CD4-positive, alpha-beta T cell treated with Interleukin-21 for 1 hour (primary cell): Measurements from ENCODE around the gene SPATA13.

Experiments used
- DNase-seq: peaks from one replicate; pipeline ENCODE4 v3.0.0-alpha.2; 2020

The SPATA13 gene

GRCh38 chr13:24168392-24168750, 7.9 kb downstream of the SPATA13 start:
- no peak for DNase-seq

DNA sequence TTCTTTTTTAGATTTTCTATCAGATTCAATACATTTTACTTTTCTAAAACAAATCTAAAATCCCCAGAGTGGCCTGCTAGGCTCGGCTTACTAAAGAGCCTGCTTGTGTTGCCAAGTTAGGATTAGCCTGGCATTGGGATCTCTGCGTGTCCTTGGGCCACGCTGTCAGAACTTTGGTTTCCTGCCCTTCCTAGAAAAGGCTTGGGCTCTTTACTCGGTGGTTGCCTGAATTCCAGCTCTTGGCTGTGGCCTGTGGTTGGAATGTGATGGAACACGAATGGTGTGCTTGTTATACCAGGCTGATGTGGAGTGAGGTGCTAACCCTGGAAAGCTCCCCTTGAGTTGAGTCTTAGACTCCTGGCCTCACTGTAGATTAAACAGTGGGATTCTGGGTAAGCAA, 8.5 kb downstream of the SPATA13 start:
- DNase-seq, result no peak

DNA sequence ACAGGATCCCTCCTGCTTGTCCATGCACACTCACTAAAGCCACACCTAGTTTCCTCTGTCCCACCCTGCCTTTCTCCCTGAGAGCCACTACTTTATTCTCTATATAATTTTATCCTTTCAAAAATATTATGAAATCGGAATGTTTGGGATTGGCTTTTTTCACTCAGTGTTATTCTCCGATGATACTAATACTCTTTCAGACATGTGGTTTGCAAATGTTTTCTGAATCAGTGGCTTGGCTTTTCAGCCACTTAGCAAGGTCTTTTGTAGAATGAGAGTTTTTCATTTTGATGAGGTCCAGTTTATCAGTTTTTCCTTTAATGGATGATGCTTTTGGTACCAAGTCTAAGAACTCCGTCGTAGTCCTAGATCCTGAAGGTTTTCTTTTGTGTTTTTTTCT, 11.6 kb downstream of the SPATA13 start:
- no peak for DNase-seq

DNA sequence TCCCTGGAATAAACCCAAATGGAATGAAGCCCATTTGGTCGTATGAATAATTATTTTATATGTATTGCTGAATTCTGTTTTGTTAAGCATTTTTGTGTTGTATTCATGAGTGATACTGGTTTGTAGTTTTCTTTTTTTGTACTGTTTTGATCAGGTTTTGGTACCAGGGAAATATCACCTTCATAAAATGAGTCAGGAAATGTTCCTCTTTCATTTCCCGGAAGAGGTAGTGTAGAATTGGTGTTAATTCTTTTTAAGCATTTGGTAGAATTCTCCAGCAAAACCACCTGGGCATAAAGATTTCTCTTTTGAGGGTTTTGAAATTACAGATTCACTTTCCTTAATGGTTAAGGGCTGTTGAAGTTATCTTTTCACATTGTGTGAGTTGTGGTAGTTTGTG, 13.3 kb downstream of the SPATA13 start:
- no peak for DNase-seq

- no peak for DNase-seq
Measured at GRCh38 chr13:24175847-24176246, 15.3 kb downstream of the SPATA13 start.

GRCh38 chr13:24176351-24177101, 16.0 kb downstream of the SPATA13 start:
- DNase-seq, result no peak

DNA sequence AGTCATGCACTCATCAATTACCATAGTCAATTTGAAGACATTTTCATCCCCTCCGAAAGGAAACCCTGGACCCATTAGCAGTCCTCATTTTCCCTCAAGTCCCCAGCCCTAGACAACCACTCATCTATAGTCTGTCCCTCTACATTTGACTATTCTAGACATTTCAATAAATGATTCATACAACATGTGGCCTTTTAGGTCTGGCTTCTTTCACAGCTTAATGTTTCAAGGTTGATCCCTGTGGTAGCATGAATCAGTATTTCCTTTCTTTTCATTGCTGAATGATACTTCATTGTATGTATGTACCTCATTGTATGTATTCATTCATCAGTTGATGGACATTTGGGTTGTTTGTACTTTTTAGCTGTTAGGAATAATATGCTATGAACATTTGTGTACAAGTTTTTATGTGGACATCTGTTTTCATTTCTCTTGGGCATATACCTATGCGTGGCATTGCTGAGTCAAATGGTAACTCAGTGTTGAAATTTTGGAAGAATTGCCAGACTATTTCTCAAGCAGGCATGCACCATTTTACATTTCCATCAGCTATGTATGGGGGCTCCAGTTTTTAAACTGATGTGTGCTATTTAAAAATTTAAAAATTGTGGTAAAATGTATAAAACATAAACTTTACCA, 18.4 kb downstream of the SPATA13 start:
- DNase-seq, result no peak

- DNase-seq, result no peak
Measured at GRCh38 chr13:24179486-24179850, 18.9 kb downstream of the SPATA13 start.

GRCh38 chr13:24180750-24181377, 20.3 kb downstream of the SPATA13 start:
- no peak for DNase-seq

DNA sequence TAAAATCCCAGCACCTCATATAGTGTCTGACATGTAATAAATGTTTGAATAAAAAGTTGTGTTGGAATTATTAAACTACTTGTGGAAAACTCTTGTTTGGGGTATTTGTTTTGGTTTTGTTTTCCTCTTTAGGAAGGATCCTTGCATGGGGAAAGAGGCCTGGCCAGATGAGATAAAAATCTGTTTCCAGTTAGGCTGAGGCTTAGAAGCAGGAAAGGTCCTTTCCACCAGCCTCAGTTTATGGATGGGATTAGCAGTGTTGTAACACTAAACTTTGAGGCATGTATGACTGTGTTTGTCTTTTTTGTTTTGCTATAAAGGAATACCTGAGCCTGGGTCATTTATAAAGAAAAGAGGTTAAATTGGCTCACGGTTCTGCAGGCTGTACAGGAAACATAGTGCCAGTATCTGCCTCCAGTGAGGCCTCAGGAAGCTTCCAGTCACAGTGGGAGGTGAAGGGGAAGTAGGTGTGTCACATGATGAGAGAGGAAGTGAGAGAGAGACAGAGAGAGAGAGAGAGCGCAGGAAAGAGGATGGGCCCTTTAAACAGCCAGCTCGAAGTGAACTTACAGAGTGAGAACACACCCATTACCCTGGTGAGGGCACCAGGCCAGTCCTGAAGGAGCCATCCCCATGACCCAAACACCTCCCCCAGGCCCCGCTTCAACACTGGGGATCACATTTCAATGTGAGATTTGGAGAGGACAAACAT, 21.6 kb downstream of the SPATA13 start:
- DNase-seq, result no peak

GRCh38 chr13:24182703-24183081, 22.2 kb downstream of the SPATA13 start:
- no peak for DNase-seq

DNA sequence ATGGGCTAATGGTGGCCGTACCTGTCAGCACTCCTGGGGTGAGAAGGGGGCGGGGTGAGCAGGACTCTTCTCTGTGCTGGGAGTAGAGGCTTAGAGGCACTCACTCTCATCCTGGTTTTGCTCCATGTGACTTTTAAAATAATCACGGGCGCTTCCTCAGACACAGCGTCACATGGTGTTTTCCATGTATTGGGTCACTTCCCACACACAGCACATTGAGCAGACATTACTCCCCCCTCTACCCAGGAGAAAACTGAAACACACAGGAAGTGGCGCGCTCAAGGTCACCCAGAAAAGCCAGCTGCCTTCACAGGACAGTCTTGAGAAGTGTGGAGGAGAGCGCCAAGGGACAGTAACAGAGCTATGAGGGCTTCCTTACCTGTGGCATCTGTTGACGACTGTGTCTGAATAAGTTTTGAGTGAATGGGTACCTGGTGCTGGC, 23.2 kb downstream of the SPATA13 start:
- no peak for DNase-seq

GRCh38 chr13:24184265-24184841, 23.8 kb downstream of the SPATA13 start:
- DNase-seq, result no peak

- no peak for DNase-seq
Measured at GRCh38 chr13:24184882-24185281, 24.4 kb downstream of the SPATA13 start.

GRCh38 chr13:24185591-24186232, 25.2 kb downstream of the SPATA13 start:
- no peak for DNase-seq

- peak; percentile 20 for DNase-seq
Measured at GRCh38 chr13:24187185-24187584, 26.7 kb downstream of the SPATA13 start.

DNA sequence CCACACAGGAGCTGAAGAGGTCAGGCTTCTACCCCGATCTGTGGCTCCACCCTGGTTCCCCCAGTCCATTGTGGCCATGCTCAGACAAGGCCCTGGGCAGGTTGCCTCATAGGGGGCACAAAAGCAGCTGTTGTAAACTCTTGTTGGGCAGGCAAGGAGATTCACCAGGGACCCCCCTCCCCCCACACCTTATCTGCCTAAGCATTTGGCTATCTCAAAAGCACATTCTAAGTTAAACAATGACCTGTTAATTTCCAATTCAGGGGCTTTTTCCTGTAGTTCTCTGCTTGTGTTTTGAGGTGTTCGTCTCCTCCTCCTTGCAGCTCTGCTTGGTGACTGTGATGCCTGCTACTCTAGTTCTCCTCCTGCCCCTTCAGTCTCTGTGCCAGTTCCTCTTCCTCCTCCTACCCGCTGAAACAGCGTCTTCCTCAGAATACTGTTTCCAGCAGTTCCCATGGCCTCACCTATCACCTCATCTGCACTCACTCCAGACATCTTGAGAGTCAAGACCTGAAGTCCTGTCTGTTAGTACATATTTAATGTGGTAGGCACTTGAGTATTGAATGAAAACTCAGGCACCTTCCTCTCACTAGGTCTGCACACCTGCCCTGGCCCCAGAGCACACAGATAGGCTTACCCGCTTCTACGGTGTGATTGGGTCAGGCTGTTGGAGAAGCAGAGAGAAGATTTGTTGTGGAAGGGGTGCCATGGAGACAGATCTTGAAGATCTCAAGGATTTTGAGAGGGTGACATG, 31.7 kb downstream of the SPATA13 start:
- no peak for DNase-seq

DNA sequence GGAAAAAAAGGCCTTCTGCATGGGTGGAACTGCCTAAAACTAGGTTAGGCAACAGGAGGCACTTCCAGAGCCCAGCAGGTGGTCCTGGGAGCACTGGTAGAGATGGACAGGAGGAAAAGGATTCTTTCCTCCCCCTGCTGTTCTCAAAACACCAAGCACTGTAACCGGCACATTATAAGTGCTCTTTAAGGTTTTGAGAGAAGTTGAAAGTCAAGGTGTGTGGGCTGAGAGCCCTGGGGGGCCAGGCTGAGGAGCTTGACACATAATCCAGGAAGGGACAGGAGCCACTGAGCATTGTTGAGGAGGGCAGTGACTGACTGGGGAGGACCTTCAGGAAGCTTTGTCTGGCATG, 32.3 kb downstream of the SPATA13 start:
- no peak for DNase-seq

- no peak for DNase-seq
Measured at GRCh38 chr13:24194447-24194846, 33.9 kb downstream of the SPATA13 start.

- DNase-seq, result no peak
Measured at GRCh38 chr13:24195626-24196025, 35.1 kb downstream of the SPATA13 start.

DNA sequence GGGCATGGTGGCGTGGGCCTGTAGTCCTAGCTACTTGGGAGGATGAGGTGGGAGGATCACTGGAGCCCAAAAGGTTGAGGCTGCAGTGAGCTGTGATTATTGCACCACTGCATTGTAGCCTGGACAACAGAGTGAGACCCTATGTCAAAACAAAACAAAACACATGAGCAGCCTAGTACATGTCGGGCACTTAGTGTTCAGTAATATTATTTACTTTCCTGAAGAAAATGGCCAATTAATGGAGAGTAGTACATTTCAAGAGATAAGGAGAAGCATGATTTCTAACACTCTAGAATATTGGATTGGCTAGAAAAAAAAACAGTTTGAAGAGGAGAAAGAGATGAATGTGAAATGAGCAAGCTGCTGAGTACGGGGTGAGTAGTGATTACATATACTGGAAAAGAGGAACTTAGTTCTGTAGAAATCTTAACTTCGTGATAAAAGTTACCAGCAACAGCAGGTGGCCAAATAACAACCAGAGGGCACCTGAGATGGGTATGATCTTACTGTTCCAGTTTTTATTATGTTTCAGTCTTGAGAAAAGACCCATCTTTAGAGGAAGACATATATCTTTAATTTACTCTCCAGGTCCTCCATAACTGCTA, 36.2 kb downstream of the SPATA13 start:
- no peak for DNase-seq

- DNase-seq, result no peak
Measured at GRCh38 chr13:24199016-24199415, 38.5 kb downstream of the SPATA13 start.
